ENCODE measurements around the gene SLCO2A1.

The SLCO2A1 gene

DNA sequence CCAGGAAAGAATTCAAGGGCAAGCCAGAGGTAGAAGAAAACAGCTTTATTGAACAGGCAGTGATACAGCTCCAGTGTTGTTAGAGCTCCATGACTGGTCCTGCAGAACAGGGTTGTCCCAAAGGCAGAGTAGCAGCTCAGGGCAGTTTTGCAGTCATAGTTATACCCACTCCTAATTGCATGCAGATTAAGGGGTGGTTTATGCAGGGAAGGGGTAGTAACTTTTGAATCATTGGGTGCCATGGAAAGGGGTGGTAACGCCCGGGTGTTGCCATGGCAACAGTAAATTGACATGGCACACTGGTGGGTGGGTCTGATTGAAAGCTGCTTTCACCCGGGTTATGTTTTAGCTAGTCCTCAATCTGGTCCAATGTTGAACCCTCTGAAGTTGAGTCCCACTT, 124.3 kb downstream of the SLCO2A1 start:
- TF ChIP-seq CTCF (IDR thresholded peaks at IDR 0.05; ENCODE audit: insufficient read depth, low read length, poor library complexity, severe bottlenecking) (no peak), EZH2phosphoT487 (conservative IDR thresholded peaks at IDR 0.05; ENCODE audit: low read length) (no peak)

DNA sequence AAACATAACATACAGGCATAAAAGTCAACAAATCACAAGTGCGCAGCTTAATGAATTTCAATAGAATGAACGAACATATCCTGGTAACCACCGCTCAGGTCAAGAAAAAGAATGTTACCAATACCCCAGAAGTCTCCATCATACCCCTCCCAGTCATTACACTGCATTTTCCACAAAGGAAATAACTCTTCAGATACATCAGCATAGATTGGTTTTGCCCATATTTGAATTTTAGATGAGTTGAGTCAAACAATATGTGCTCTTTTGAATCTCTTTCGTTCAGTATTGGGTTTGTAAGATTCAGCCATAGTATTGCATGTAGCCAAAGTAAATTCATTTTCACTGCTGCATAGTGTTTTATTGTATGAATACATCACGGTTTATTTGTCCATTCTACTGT, 127.9 kb downstream of the SLCO2A1 start:
- Histone ChIP-seq H3F3A (ENCODE audit: insufficient read depth) (no peaks in the 10 kb centered on the region), H3K9ac (ENCODE audit: low read length) (no peak overlapping the region), H3K9me3 (ENCODE audit: insufficient read depth, low read length) (no peaks in the 10 kb centered on the region), H3K9me2 (replicated peaks; ENCODE audit: insufficient read depth, low read length) (no peaks in the 10 kb centered on the region), H3K4me3 (ENCODE audit: insufficient read depth, low read length, poor library complexity, severe bottlenecking) (no peak overlapping the region), H2AFZ (ENCODE audit: low read depth, low read length, severe bottlenecking) (no peak overlapping the region), H3K27me3 (ENCODE audit: low read length) (no peaks in the 10 kb centered on the region), H4K20me1 (ENCODE audit: low read depth, low read length) (no peaks in the 10 kb centered on the region), H3K79me2 (ENCODE audit: insufficient read depth, low read length) (no peaks in the 10 kb centered on the region), H3K4me2 (ENCODE audit: low read depth, low read length, poor library complexity, severe bottlenecking) (no peak overlapping the region), H3K27ac (ENCODE audit: low read depth, low read length) (no peak overlapping the region), H3K36me3 (ENCODE audit: low read length) (no peaks in the 10 kb centered on the region)
- TF ChIP-seq CTCF (IDR thresholded peaks at IDR 0.05; ENCODE audit: insufficient read depth, low read length, poor library complexity, severe bottlenecking) (no peak), EZH2phosphoT487 (conservative IDR thresholded peaks at IDR 0.05; ENCODE audit: low read length) (no peak)

More for the DNA sequence above, 124.3 kb downstream of the SLCO2A1 start:
- no peaks in the 10 kb centered on the region for H3K27me3 ChIP-seq (ENCODE audit: low read length)
- no peaks in the 10 kb centered on the region for H4K20me1 ChIP-seq (ENCODE audit: low read depth, low read length)
- H3K9me2 ChIP-seq (replicated peaks; ENCODE audit: insufficient read depth, low read length) = no peaks in the 10 kb centered on the region
- H3K4me3 ChIP-seq (ENCODE audit: insufficient read depth, low read length, poor library complexity, severe bottlenecking) = no peak overlapping the region
- H3K9me3 ChIP-seq (ENCODE audit: insufficient read depth, low read length) = no peaks in the 10 kb centered on the region
- no peak overlapping the region for H3K27ac ChIP-seq (ENCODE audit: low read depth, low read length)
- no peaks in the 10 kb centered on the region; the same call in 1 of the 2 replicates for H3K36me3 ChIP-seq (ENCODE audit: low read length)
- no peak overlapping the region for H3K4me2 ChIP-seq (ENCODE audit: low read depth, low read length, poor library complexity, severe bottlenecking)
- H3K9ac ChIP-seq (ENCODE audit: low read length) = no peak overlapping the region
- no peaks in the 10 kb centered on the region for H3K79me2 ChIP-seq (ENCODE audit: insufficient read depth, low read length)
- no peaks in the 10 kb centered on the region for H3F3A ChIP-seq (ENCODE audit: insufficient read depth)
- H2AFZ ChIP-seq (ENCODE audit: low read depth, low read length, severe bottlenecking) = no peak overlapping the region

- Histone ChIP-seq H3K9ac (ENCODE audit: low read length) (no peak overlapping the region), H3F3A (ENCODE audit: insufficient read depth) (no peaks in the 10 kb centered on the region), H3K9me2 (replicated peaks; ENCODE audit: insufficient read depth, low read length) (no peaks in the 10 kb centered on the region), H3K4me2 (ENCODE audit: low read depth, low read length, poor library complexity, severe bottlenecking) (no peak overlapping the region), H3K9me3 (ENCODE audit: insufficient read depth, low read length) (no peaks in the 10 kb centered on the region), H3K36me3 (ENCODE audit: low read length) (no peaks in the 10 kb centered on the region), H3K4me3 (ENCODE audit: insufficient read depth, low read length, poor library complexity, severe bottlenecking) (no peak overlapping the region), H2AFZ (ENCODE audit: low read depth, low read length, severe bottlenecking) (no peak overlapping the region), H3K27me3 (ENCODE audit: low read length) (no peaks in the 10 kb centered on the region), H3K79me2 (ENCODE audit: insufficient read depth, low read length) (no peaks in the 10 kb centered on the region), H4K20me1 (ENCODE audit: low read depth, low read length) (no peaks in the 10 kb centered on the region), H3K27ac (ENCODE audit: low read depth, low read length) (no peak overlapping the region)
- no peak for TF ChIP-seq CTCF (IDR thresholded peaks at IDR 0.05; ENCODE audit: insufficient read depth, low read length, poor library complexity, severe bottlenecking)
- no peak for TF ChIP-seq EZH2phosphoT487 (conservative IDR thresholded peaks at IDR 0.05; ENCODE audit: low read length)
Observed at GRCh38 chr3:133901083-133901482, 128.6 kb downstream of the SLCO2A1 start.

All from SU-DHL-6 (cell line).